GM18873 (cell line): Measurements from ENCODE around the gene KRT86.

Experiments
- ATAC-seq: cut with Tn5 transposase; IDR thresholded peaks from one replicate; pipeline ENCODE4 v1.9.1; 2021; ENCODE audit warnings: mild to moderate bottlenecking, moderate library complexity, moderate number of reproducible peaks; ENCODE audit not compliant: unreplicated experiment, low FRiP score

The KRT86 gene

GRCh38 chr12:52351196-52352059 is 77.0 kb downstream of the KRT86 start:
- no peak for ATAC-seq

DNA sequence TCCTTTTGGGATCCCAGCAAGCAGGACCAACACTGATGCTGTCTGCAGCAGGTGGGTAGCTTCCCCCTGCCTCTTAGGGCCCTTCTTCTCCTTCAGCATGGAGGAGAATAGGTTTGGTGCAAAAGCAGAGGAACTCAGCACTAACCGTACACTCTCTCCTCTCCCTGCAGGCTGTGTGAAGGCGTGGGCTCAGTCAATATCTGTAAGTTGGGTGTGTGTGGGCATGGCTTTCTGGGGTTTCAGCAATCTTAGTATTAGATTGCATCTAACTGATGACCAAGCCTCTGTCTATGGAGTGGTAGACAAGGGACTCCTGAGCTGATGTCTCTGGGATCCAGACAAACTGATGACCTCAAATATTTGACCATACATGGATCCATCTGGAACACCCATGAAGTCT is 78.5 kb downstream of the KRT86 start:
- ATAC-seq = no peak

- no peak for ATAC-seq
Observed at GRCh38 chr12:52353766-52354165, 79.3 kb downstream of the KRT86 start.

DNA sequence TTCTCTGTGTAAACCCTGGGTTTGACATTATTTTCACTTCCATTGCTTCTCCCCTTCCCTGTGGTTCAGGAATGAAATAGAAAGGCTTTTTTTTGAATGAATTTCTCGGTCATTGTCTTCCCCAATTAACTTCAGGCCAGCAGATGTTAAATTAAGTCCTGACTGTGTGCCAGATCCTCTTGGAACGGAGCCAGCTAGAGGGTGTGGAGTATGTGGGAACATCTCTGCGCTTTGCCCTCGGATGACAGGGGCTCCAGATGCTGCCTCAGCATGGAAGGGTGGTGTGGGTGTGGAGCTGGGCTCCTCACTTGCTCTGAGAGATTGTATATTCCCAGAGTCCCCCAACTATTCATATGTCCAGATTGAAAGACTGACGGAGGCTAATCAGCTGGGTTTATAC is 79.8 kb downstream of the KRT86 start:
- no peak for ATAC-seq

DNA sequence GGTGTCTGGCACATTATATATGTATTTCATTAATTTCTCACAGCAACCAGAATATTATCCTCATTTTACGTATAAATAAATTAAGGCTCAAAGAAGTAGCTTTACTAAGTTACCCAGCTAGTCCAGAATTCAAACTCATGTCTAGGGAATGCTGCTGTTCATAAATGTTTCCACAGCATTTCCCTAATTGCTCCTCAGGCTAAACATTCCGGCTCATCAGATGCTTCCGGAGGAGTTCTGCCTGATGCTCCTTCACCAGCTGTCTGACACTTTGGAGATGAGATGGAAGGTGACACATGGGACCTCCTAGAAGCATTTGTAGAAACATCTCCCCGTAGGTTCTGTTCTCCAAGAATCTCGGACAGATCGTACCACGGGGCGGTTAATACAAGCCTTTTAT is 80.7 kb downstream of the KRT86 start:
- no peak for ATAC-seq

- no peak for ATAC-seq
Observed at GRCh38 chr12:52356031-52356761, 81.8 kb downstream of the KRT86 start.

- no peak for ATAC-seq
Observed at GRCh38 chr12:52356762-52357580, 82.5 kb downstream of the KRT86 start.
